A549 (cell line): ENCODE results near the gene NR2F2.

Source experiments
- CBX2 ChIP-seq: fragments of 200-600 bp; sonication (generic); IDR thresholded peaks from 2 replicates; pipeline ENCODE4 v1.6.1; 2016; ENCODE audit warnings: low read depth, mild to moderate bottlenecking, borderline replicate concordance
- CBX8 ChIP-seq: fragments of 200-600 bp; sonication (generic); IDR thresholded peaks from 2 replicates; pipeline ENCODE4 v1.6.1; 2016
- CTCF ChIP-seq: fragments of >200 bp; sonication (Bioruptor Twin); formaldehyde crosslinking; IDR thresholded peaks from 3 replicates; pipeline ENCODE4 v1.5.1; 2016
- ELK1 ChIP-seq: fragments of 150-350 bp; IDR thresholded peaks from 2 replicates; pipeline ENCODE4 v1.6.1; 2014; ENCODE audit warnings: low read depth, mild to moderate bottlenecking, low read length
- EP300 ChIP-seq, 2 experiments: fragments of >200 bp; sonication (Bioruptor Twin); formaldehyde crosslinking; IDR thresholded peaks; 2 replicates in 1 of 2; 3 replicates in 1 of 2; pipeline ENCODE4 v1.6.1; 2016 to 2017
- HOXA7 ChIP-seq: fragments of 250-450 bp; sonication (Bioruptor Pico); IDR thresholded peaks from 2 replicates; pipeline ENCODE4 v1.5.0; 2020; ENCODE audit warnings: mild to moderate bottlenecking, moderate library complexity
- KDM1A ChIP-seq: fragments of 200-600 bp; sonication (generic); IDR thresholded peaks from 2 replicates; pipeline ENCODE4 v1.6.1; 2016; ENCODE audit warnings: low read depth, mild to moderate bottlenecking
- REST ChIP-seq: fragments of 200-600 bp; sonication (generic); IDR thresholded peaks from 2 replicates; pipeline ENCODE4 v1.6.1; 2016; ENCODE audit warnings: antibody characterized with exemption, mild to moderate bottlenecking, moderate library complexity
- SMC3 ChIP-seq: fragments of >200 bp; sonication (Bioruptor Twin); formaldehyde crosslinking; IDR thresholded peaks from 3 replicates; pipeline ENCODE4 v1.6.1; 2018; ENCODE audit warnings: inconsistent platforms
- TP53 ChIP-seq: fragments of 250-450 bp; sonication (Bioruptor Pico); IDR thresholded peaks from 2 replicates; pipeline ENCODE4 v1.5.0; 2021; ENCODE audit warnings: mild to moderate bottlenecking, moderate library complexity

- TF ChIP-seq CTCF: peak; percentile 87
- TF ChIP-seq SMC3: peak; percentile 90
- TF ChIP-seq HOXA7 (CRISPR knock-in tag): no peak
- no peak for TF ChIP-seq TP53 (CRISPR knock-in tag)
- TF ChIP-seq EP300 (IDR thresholded peaks at IDR 0.05): no peak
- TF ChIP-seq CBX2: no peak
- TF ChIP-seq REST: no peak
- TF ChIP-seq CBX8: no peak
- TF ChIP-seq ELK1: no peak
- no peak for TF ChIP-seq KDM1A
These were observed 15.3 kb downstream of the NR2F2 start for GRCh38 chr15:96345560-96346399.
